Stimulated activated CD8-positive, alpha-beta memory T cell treated with anti-CD3 and anti-CD28 coated beads, Interleukin-4, amount 100 ng/mL, for 4 hours (primary cell): ENCODE results near the gene NUCKS1.

Experiments
- DNase-seq, 2 donors: peaks; one replicate each; pipeline ENCODE4 v3.0.0-alpha.2; 2020; ENCODE audit warnings: low read depth in 2 of 2, low spot score in 1 of 2

Gene NUCKS1

GRCh38 chr1:205772607-205773032 lies 22.6 kb upstream of the NUCKS1 start:
- no peak for DNase-seq

GRCh38 chr1:205770618-205771017 lies 20.6 kb upstream of the NUCKS1 start:
- no peak for DNase-seq

- no peak for DNase-seq
Observed at GRCh38 chr1:205769641-205770365, 19.8 kb upstream of the NUCKS1 start.

- no peak for DNase-seq
Observed at GRCh38 chr1:205767248-205767647, 17.3 kb upstream of the NUCKS1 start.

- DNase-seq: no peak
Observed at GRCh38 chr1:205766570-205766969, 16.6 kb upstream of the NUCKS1 start.

GRCh38 chr1:205766038-205766437 lies 16.1 kb upstream of the NUCKS1 start:
- no peak for DNase-seq

GRCh38 chr1:205764578-205764977 lies 14.6 kb upstream of the NUCKS1 start:
- no peak for DNase-seq

GRCh38 chr1:205763980-205764379 lies 14.0 kb upstream of the NUCKS1 start:
- DNase-seq: no peak

- no peak for DNase-seq
Observed at GRCh38 chr1:205760606-205761005, 10.6 kb upstream of the NUCKS1 start.

- no peak for DNase-seq
Observed at GRCh38 chr1:205756552-205756951, 6.6 kb upstream of the NUCKS1 start.

GRCh38 chr1:205754857-205755256 lies 4.9 kb upstream of the NUCKS1 start:
- no peak for DNase-seq

- DNase-seq: no peak
Observed at GRCh38 chr1:205751036-205751651, 1.2 kb upstream of the NUCKS1 start.

GRCh38 chr1:205749234-205750137 lies 496 bp downstream of the NUCKS1 start:
- DNase-seq: peak; percentile 89 to 95

GRCh38 chr1:205748403-205749233 lies 1.4 kb downstream of the NUCKS1 start:
- no peak for DNase-seq

- no peak for DNase-seq
Observed at GRCh38 chr1:205746757-205747412, 3.1 kb downstream of the NUCKS1 start.

- no peak for DNase-seq
Observed at GRCh38 chr1:205744403-205744802, 5.6 kb downstream of the NUCKS1 start.

- DNase-seq: no peak
Observed at GRCh38 chr1:205743977-205744376, 6.0 kb downstream of the NUCKS1 start.

GRCh38 chr1:205741681-205742080 lies 8.3 kb downstream of the NUCKS1 start:
- no peak for DNase-seq

- no peak for DNase-seq
Observed at GRCh38 chr1:205739348-205740160, 10.4 kb downstream of the NUCKS1 start.

- no peak for DNase-seq
Observed at GRCh38 chr1:205735218-205735617, 14.8 kb downstream of the NUCKS1 start.
